H9 (cell line): Measurements from ENCODE around the gene ATP10B. TPM values are rescaled to one million over a fixed set of nuclear protein-coding genes. Genes with fewer than 3 reads are reported as not detected.
A peak's percentile ranks its signal among the peaks of the same experiment; 100 is the strongest.

Source experiments
- DNase-seq: peaks from one replicate; pipeline ENCODE4 v3.0.0-alpha.2; 2017
- H2AFZ ChIP-seq: one replicate; pipeline ENCODE4 v1.6.1; 2013; ENCODE audit warnings: mild to moderate bottlenecking, low read length, control low read depth, moderate library complexity
- H2AK5ac ChIP-seq: 2 replicates; pipeline ENCODE4 v1.6.1; 2013; ENCODE audit warnings: low read length, control low read depth, mixed read lengths; ENCODE audit not compliant: insufficient read length
- H2BK120ac ChIP-seq: one replicate; pipeline ENCODE4 v1.6.1; 2013; ENCODE audit warnings: low read depth, mild to moderate bottlenecking, low read length, control low read depth, inconsistent platforms; ENCODE audit not compliant: poor library complexity, severe bottlenecking
- H2BK12ac ChIP-seq: 2 replicates; pipeline ENCODE4 v1.6.1; 2013; ENCODE audit warnings: low read length, control low read depth, mixed read lengths, low read depth; ENCODE audit not compliant: insufficient read length
- H2BK15ac ChIP-seq: 2 replicates; pipeline ENCODE4 v1.6.1; 2013; ENCODE audit warnings: low read depth, low read length, control low read depth
- H2BK20ac ChIP-seq: one replicate; pipeline ENCODE4 v1.6.1; 2013; ENCODE audit warnings: low read depth, mild to moderate bottlenecking, low read length, control low read depth, inconsistent platforms; ENCODE audit not compliant: poor library complexity, severe bottlenecking
- H2BK5ac ChIP-seq: 2 replicates; pipeline ENCODE4 v1.6.1; 2013; ENCODE audit warnings: low read length, control low read depth, mixed read lengths; ENCODE audit not compliant: insufficient read length
- H3K14ac ChIP-seq: 2 replicates; pipeline ENCODE4 v1.6.1; 2013; ENCODE audit warnings: low read length, control low read depth; ENCODE audit not compliant: insufficient read depth
- H3K18ac ChIP-seq: 2 replicates; pipeline ENCODE4 v1.6.1; 2013; ENCODE audit warnings: low read depth, mild to moderate bottlenecking, mixed read lengths, low read length, control low read depth; ENCODE audit not compliant: insufficient read length
- H3K23ac ChIP-seq: 2 replicates; pipeline ENCODE4 v1.6.1; 2013; ENCODE audit warnings: low read length, control low read depth, mixed read lengths, low read depth; ENCODE audit not compliant: insufficient read length
- H3K23me2 ChIP-seq: 2 replicates; pipeline ENCODE4 v1.6.1; 2013; ENCODE audit warnings: low read depth, mild to moderate bottlenecking, mixed read lengths, low read length, control low read depth; ENCODE audit not compliant: insufficient read length, poor library complexity, severe bottlenecking
- H3K27ac ChIP-seq: 2 replicates; pipeline ENCODE4 v1.5.1; 2013; ENCODE audit warnings: low read length, control low read depth, mixed read lengths, low read depth; ENCODE audit not compliant: insufficient read length
- H3K27me3 ChIP-seq: 2 replicates; pipeline ENCODE4 v1.6.1; 2013; ENCODE audit warnings: low read length, control low read depth, inconsistent platforms; ENCODE audit not compliant: insufficient read depth
- H3K4ac ChIP-seq: 2 replicates; pipeline ENCODE4 v1.6.1; 2013; ENCODE audit warnings: low read depth, mild to moderate bottlenecking, control low read depth, inconsistent platforms, low read length, moderate library complexity
- H3K4me1 ChIP-seq: 2 replicates; pipeline ENCODE4 v1.6.1; 2013; ENCODE audit warnings: low read length, control low read depth, inconsistent platforms; ENCODE audit not compliant: insufficient read depth
- H3K4me2 ChIP-seq: 2 replicates; pipeline ENCODE4 v1.6.1; 2013; ENCODE audit warnings: low read length, control low read depth, mixed read lengths; ENCODE audit not compliant: insufficient read length, insufficient read depth
- H3K56ac ChIP-seq: 2 replicates; pipeline ENCODE4 v1.6.1; 2013; ENCODE audit warnings: low read depth, mild to moderate bottlenecking, mixed read lengths, low read length, control low read depth; ENCODE audit not compliant: insufficient read length
- H3K79me1 ChIP-seq: 2 replicates; pipeline ENCODE4 v1.6.1; 2013; ENCODE audit warnings: low read depth, mild to moderate bottlenecking, moderate library complexity, low read length, control low read depth, inconsistent platforms; ENCODE audit not compliant: insufficient read depth, poor library complexity, severe bottlenecking
- H3K79me2 ChIP-seq: 2 replicates; pipeline ENCODE4 v1.6.1; 2013; ENCODE audit warnings: low read length, control low read depth, inconsistent platforms; ENCODE audit not compliant: insufficient read depth
- H3K9ac ChIP-seq: 2 replicates; pipeline ENCODE4 v1.6.1; 2013; ENCODE audit warnings: low read length, control low read depth, mixed read lengths; ENCODE audit not compliant: insufficient read length; ENCODE audit errors: extremely low read depth
- H3K9me3 ChIP-seq: one replicate; pipeline ENCODE4 v1.6.1; 2013; ENCODE audit warnings: low read depth, low read length, inconsistent platforms; ENCODE audit not compliant: control insufficient read depth
- H3T11ph ChIP-seq: one replicate; pipeline ENCODE4 v1.6.1; 2013; ENCODE audit warnings: mild to moderate bottlenecking, low read length, control low read depth, inconsistent platforms
- H4K20me1 ChIP-seq: one replicate; pipeline ENCODE4 v1.6.1; 2013; ENCODE audit not compliant: control insufficient read depth, insufficient read length, insufficient read depth
- H4K5ac ChIP-seq: 2 replicates; pipeline ENCODE4 v1.6.1; 2013; ENCODE audit warnings: low read depth, mild to moderate bottlenecking, mixed read lengths, low read length, control low read depth; ENCODE audit not compliant: insufficient read length
- H4K8ac ChIP-seq: replicated peaks from 2 replicates; pipeline ENCODE4 v1.6.1; 2013; ENCODE audit warnings: low read length, control low read depth, mixed read lengths, low read depth; ENCODE audit not compliant: insufficient read length
- H4K91ac ChIP-seq: 2 replicates; pipeline ENCODE4 v1.6.1; 2013; ENCODE audit warnings: low read depth, mild to moderate bottlenecking, moderate library complexity, mixed read lengths, low read length, control low read depth; ENCODE audit not compliant: insufficient read length
- H3K27ac Mint-ChIP-seq, 3 experiments: 2 replicates in 2 of 3; 3 replicates in 1 of 3; pipeline ENCODE4 v1.8.0; 2020 to 2021; ENCODE audit warnings: mixed read lengths in 3 of 3, mild to moderate bottlenecking in 1 of 3, moderate library complexity in 1 of 3
- H3K27me3 Mint-ChIP-seq: 2 replicates; pipeline ENCODE4 v1.8.0; 2021; ENCODE audit warnings: low read depth, mild to moderate bottlenecking, moderate library complexity, mixed read lengths
- H3K36me3 Mint-ChIP-seq, 3 experiments: 2 replicates in 2 of 3; 3 replicates in 1 of 3; pipeline ENCODE4 v1.8.0; 2020 to 2021; ENCODE audit warnings: low read depth in 3 of 3, mixed read lengths in 3 of 3; ENCODE audit not compliant: insufficient read depth in 1 of 3
- H3K4me1 Mint-ChIP-seq, 2 experiments: 2 replicates each; pipeline ENCODE4 v1.8.0; 2020; ENCODE audit warnings: mixed read lengths in 2 of 2
- H3K4me3 Mint-ChIP-seq, 2 experiments: 2 replicates in 1 of 2; 3 replicates in 1 of 2; pipeline ENCODE4 v1.8.0; 2020 to 2021; ENCODE audit warnings: mild to moderate bottlenecking in 2 of 2, mixed read lengths in 2 of 2, moderate library complexity in 1 of 2
- H3K9me3 Mint-ChIP-seq, 2 experiments: 2 replicates in 1 of 2; 3 replicates in 1 of 2; pipeline ENCODE4 v1.8.0; 2020; ENCODE audit warnings: mild to moderate bottlenecking in 2 of 2, mixed read lengths in 2 of 2, moderate library complexity in 1 of 2
- WGBS: extraction: QIAGEN DNeasy Blood & Tissue Kit; methylation state at CpG from one replicate; pipeline ENCODE4 v1.1.7; 2013; ENCODE audit warnings: missing lambda C conversion rate, low lambda C conversion rate, mixed read lengths; ENCODE audit not compliant: insufficient read length; ENCODE audit errors: extremely low coverage; 5-methylcytosine and 5-hydroxymethylcytosine counted together
- total RNA-seq: library from RNA; stranded (reverse); gene quantifications from 2 replicates; pipeline ENCODE4 v1.2.1, GENCODE V29; 2021
- TF ChIP-seq, protein P1 (sequence below): fragments of 200-600 bp; sonication (generic); conservative IDR thresholded peaks from 3 replicates; pipeline ENCODE4 v1.8.0; 2021; ENCODE audit warnings: antibody characterized with exemption, mild to moderate bottlenecking

The ATP10B gene
- total RNA-seq, 1 experiment from 2014 or later, result 0.42 TPM

DNA sequence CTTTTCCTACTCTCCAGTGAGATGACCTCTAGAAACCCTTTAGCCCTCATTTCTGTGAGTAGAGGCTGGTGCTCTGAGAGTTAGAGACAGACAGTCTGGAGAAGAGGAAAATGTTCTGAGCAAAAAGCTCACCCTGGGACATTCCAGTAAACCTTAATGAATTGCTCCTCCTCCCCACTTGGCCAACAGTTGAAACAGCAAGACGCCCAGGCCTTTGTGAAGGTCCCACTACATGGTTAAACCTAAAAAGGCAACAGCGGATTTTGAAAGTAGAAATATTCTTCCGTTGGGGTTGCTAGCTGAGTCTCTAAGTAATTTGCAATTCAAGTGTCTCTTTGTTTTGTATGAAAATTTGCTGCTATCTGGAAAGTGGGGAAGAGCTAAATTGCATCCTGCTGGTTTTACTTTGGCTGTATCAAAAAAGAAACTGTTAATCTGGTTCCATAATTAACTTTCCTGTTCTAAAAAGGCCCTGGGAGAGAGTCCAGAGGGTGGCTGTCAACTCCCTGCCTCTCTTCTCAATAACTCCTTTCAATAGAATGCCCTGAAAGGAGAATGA, 63.8 kb downstream of the ATP10B start:
- H3K27ac ChIP-seq, result no peak overlapping the region

More for the DNA sequence above, 63.8 kb downstream of the ATP10B start:
- H3K27ac Mint-ChIP-seq, result peak overlapping the region in 1 of 3 experiments; percentile 24; a peak in 1 of 7 replicates
- Histone ChIP-seq H2BK20ac (no peak overlapping the region), H3K56ac (no peak overlapping the region), H2BK5ac (no peak overlapping the region), H4K91ac (no peak overlapping the region), H3K23ac (no peak overlapping the region), H2AFZ (no peak overlapping the region), H3K79me2 (no peaks in the 10 kb centered on the region), H2AK5ac (no peak overlapping the region), H3K27me3 (no peaks in the 10 kb centered on the region), H2BK120ac (no peak overlapping the region), H4K8ac (no peak overlapping the region), H3K79me1 (no peaks in the 10 kb centered on the region), H4K5ac (no peak overlapping the region), H3K9me3 (no peaks in the 10 kb centered on the region), H3K4me1 (no peaks in the 10 kb centered on the region), H4K20me1 (no peaks in the 10 kb centered on the region), H3K4ac (no peak overlapping the region), H3K18ac (no peak overlapping the region), H2BK15ac (no peak overlapping the region), H3T11ph (no peak overlapping the region), H3K9ac (no peak overlapping the region), H3K23me2 (no peaks in the 10 kb centered on the region), H2BK12ac (no peak overlapping the region), H3K4me2 (no peak overlapping the region), H3K14ac (no peak overlapping the region)
- H3K9me3 Mint-ChIP-seq, result no peaks in the 10 kb centered on the region
- no peaks in the 10 kb centered on the region for H3K36me3 Mint-ChIP-seq
- H3K4me3 Mint-ChIP-seq, result no peak overlapping the region
- TF ChIP-seq, protein P1, sequence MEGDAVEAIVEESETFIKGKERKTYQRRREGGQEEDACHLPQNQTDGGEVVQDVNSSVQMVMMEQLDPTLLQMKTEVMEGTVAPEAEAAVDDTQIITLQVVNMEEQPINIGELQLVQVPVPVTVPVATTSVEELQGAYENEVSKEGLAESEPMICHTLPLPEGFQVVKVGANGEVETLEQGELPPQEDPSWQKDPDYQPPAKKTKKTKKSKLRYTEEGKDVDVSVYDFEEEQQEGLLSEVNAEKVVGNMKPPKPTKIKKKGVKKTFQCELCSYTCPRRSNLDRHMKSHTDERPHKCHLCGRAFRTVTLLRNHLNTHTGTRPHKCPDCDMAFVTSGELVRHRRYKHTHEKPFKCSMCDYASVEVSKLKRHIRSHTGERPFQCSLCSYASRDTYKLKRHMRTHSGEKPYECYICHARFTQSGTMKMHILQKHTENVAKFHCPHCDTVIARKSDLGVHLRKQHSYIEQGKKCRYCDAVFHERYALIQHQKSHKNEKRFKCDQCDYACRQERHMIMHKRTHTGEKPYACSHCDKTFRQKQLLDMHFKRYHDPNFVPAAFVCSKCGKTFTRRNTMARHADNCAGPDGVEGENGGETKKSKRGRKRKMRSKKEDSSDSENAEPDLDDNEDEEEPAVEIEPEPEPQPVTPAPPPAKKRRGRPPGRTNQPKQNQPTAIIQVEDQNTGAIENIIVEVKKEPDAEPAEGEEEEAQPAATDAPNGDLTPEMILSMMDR, result no peak
- DNase-seq, result no peak
- peaks cover 10 to 14% of the 10 kb centered on the region in 2 experiments for H3K4me1 Mint-ChIP-seq
- no CpG with 5 or more reads among the region's 3 CpGs for WGBS
- no peaks in the 10 kb centered on the region; the same call in 1 of the 2 replicates for H3K27me3 Mint-ChIP-seq
